ENCODE results near the gene TNFAIP1.
A peak's percentile ranks its signal among the peaks of the same experiment; 100 is the strongest.

Gene TNFAIP1

GRCh38 chr17:28346746-28347246 lies 11.2 kb downstream of the TNFAIP1 start:
- DNase-seq = no peak

DNA sequence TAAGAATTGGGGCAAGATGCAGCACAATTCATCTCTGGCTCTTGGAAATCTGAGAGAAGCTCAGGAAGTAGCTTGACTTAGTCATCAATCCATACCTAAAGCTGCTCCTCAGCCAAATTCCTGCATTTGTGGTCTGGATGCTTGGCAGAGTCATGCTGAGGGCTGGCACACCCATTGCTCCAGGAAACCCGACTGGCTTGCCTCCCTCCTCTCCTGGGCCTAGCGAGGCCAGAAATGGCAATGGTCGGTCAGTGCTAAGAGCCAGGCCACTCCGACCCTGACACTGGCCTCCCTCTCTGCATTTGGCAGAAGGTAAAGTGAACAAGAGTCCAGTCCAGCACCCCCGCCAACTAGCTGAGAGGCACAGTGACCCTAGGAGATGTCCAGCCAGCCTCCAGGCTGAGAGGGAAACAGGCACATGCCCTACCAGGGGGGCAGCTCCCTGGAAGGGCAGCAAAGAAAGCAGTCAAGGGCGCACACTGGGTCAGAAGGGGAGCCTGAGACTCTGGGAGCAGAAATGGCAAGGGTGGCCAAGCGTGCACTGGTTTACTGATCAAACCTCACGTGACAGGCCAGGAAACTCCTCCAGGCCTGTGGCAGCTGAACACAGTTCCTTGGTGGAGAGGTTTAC lies 11.8 kb downstream of the TNFAIP1 start:
- DNase-seq = no peak

DNA sequence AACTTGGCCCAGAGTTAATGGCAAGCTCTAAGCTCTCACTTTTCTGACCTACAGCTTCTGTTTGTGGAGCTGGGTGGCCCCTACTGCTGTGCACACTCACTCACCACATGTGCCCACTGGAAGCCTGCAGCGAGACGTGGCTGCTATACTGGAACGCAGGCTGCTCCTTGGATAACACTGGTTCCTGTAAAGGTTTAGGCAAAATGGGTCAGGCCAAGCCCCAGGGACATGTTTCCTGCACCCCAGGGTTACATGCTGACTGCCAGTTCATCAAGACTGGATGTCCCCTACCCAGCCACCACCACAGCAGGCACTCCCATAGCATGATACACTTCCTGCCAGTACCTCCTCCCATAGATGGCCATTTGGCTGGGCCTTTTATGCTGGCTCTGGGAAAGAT lies 13.4 kb downstream of the TNFAIP1 start:
- no peak for DNase-seq

DNA sequence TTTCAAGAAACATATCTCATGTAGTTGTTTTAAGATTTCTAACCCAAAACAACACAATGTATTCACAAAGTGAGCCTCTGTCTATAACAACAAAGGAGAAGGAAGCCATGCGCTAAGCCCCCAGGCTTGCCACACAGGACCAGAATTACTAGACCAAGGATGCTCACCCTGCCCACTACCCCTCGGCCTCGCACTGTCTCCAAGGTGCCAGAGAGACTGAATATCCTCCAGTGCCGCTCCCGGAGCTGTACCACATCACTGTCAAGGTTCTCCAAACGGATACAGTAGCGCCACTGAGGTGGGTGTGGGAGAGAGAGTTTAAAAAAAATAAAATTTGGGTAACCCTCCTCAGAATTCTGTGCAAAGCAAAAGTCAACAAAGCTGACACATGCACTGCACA lies 14.7 kb downstream of the TNFAIP1 start:
- no peak for DNase-seq

GRCh38 chr17:28357061-28357900 lies 21.7 kb downstream of the TNFAIP1 start, which contains the start of gene POLDIP2:
Gene POLDIP2, minus strand, starts transcription at chr17:28357527. Its CDS starts 79 bp downstream, at chr17:28357448.
- DNase-seq = peak; percentile 96 to 97

DNA sequence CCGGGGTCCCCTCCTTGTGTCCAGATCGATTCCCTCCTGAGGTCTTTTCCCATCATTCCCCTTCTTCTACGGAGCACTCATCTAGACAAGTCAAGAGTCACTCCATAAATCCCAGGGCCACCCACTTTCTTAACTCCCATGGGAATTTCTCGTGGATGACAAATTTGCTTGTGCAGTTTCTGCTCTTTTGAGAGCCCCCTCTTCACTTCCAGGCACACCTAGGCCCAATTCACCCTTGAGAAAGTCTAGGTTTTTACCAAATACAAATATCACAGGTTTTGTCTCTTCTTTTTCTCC lies 22.3 kb downstream of the TNFAIP1 start:
- no peak for DNase-seq

DNA sequence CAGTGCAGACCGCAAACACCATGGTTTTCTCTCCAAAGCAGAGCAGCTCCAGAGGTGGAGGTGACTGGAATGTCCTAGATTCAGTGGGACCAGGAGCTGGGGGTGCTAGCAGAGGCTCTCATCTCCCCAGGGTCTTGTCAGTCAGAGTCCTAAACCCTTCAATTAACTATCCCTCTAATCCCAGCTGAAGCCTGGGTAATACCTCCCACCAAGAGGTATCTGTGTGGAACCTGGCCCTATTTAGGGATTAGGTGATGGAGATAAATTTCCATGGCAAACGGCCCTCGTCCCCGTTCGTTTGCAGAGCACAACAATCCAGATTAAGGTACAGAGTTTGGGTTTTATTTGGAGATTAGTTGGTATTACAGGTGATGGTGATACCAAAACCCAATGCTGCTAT lies 27.6 kb downstream of the TNFAIP1 start:
- DNase-seq = no peak

DNA sequence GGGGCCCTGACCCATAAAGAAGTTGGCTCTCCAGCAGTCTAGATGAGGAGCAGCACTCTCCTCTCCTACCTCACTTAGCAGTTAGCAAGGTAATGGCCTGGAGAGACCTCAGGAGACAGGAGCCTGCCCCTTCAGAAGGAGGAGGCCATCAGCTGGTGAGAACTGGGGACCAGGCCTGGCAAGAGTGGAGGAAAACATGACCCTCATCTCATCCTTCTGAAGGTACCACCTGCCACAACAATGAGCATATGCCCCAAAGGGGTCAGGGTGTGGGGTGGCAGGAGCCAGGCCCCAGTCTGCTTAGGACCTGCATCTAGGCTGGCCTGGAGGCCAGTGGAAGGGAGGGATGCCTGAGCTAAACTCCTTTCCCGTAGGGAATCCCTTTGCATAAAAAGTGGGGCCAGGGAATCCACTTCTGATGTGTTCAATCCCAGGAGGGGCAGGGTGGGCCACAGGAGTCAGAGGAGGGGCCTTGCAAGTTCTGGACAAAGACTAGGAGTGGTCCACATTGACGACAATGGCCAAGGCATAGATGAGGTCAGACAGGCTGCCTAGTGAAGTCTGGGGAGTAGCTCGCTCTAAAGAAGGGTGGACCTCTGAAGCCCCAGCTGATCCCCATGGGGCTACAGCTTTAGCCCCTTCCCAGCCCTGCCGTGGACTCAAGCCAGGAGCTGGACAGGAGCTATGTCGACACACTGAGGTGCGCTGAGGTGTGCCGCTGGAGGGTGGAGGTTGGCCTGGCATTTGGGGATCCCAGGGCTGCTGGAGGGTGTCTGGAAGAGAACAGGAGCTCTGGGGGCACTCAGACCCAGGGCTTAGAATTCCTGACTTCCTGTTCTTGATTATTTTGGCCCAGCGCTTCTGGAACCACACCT lies 28.5 kb downstream of the TNFAIP1 start:
- no peak for DNase-seq

DNA sequence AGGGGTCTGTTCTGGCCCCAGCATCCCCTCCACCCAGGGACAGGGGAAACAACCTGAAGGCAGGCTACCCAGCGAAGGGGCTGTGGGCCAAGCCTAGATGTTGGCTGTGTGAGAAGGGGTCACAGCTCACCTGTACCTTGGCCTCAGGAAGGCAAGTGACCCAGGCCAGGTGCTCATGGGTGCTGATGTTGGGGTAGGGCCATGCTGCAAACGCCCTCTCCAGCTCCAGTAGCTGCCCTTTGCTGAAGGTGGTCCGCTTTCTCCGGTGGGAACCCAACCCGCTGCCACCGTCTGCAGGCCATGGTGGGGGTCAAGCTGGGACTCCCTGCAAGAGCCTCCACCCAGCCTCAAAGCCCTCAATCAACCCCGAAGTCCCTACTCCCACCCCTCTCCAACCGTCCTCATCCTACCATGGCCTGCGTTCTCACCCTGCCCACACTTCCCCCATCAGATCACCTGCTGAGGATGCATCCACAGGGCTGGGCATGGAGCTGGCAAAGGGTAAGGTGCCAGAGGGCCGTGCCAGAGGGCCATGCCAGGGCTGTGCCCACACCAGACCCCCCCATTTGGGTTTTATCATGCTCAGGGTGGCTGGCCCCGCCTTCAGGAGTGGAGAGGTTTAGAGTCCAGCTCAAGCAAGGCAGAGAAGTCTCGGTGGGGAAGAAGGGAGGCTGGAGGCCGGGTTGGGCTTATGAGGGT lies 29.3 kb downstream of the TNFAIP1 start, which contains the start of gene SEBOX:
TSS of gene SEBOX (minus strand) at position 535 of the 699 bp plus-strand sequence. CDS start at position 487, 48 bp downstream.
- no peak for DNase-seq

DNA sequence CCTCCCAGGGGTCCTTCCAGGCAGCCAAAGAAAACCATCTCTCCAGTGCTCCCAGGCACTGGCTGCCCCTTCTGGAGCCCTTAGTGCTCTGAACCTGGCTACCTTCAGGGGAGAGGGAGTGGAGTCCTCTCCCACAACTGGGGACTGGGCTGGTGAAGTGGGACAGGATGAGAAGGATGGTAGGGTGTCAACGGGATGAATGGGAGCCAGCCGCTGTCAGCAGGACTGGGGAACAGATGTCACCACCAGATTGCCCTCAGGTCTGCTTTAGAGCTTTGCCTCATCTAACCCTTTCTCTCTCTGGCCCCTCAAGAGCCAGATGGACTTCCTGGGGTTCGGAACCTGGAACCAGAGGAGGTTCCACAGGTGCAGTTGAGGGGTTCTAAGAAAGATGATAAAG lies 29.9 kb downstream of the TNFAIP1 start:
- DNase-seq = no peak

- DNase-seq = no peak
Measured at GRCh38 chr17:28366605-28367004, 31.0 kb downstream of the TNFAIP1 start.

DNA sequence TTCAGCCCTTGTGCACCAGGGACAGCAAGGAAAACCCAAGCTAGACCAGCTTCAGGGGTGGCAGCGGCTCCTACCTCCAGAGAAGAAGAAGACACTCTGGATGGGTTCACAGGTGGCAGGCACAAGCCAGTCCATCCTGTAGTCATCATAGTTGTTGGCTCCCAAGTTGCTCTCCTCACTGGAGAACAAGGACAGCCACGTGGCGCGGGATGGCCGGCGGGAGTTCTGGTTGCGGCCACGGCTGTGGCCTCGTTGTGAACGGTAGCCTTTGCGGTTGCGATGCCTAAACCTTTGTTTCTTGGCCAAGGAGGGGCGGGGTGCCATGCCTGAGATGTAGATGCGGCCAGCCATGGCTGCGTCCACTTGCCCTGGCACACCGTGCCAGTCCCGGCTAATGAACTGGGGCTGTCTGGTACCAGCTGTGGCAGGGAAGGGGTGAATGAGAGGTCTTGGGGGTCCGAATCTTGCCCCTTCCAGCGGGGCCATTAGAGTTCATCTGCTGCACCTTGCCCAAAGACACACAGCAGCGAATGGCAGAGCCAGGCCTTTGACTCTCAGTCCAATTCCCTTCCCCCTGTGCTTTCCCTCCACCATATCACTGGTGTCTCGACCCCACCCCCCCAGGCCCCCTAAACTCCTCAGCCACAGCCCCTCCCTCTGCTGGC lies 32.2 kb downstream of the TNFAIP1 start:
- no peak for DNase-seq

GRCh38 chr17:28368306-28368831 lies 32.8 kb downstream of the TNFAIP1 start:
- DNase-seq = no peak

GRCh38 chr17:28368915-28369683 lies 33.5 kb downstream of the TNFAIP1 start:
- DNase-seq = no peak

- peak in 1 of 2 donors; percentile 5 for DNase-seq
Measured at GRCh38 chr17:28369684-28370034, 34.1 kb downstream of the TNFAIP1 start.

DNA sequence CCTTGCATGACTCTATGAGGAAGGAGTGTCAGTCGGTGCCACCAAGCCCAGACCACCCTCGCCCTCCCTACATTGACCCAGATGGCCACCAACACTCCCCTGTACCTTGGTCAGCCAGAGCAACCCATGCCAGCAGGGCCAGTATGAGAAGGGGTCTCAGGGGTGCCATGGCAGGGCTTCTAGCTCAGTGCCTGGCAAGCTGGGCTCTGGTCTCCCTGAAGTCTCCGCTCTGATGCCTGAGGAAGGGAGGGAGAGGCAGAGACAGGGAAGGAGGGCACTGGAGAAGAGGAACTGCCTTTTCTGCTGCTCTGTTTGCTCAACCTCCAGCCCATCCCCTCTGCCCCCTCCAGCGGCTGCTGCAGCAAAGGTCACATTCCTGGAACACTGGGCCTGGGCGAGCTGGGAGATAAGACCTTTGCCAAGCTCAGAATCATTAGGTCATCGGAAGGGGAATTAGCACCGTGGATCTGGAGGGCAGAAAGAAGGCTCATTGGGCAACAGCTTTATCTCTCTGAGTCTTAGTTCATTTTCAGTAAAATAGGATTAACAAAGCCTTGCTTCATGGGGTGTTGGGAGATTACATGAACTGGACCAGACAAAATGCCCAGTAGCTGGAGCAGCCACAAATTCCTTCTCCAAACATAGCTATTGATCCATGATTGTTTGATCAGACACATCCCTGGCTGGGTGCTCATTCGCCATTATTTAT lies 34.6 kb downstream of the TNFAIP1 start, which contains the start of gene VTN:
TSS of gene VTN (minus strand) at position 273 of the 709 bp plus-strand sequence. CDS start at position 169, 104 bp downstream.
- DNase-seq = no peak

DNA sequence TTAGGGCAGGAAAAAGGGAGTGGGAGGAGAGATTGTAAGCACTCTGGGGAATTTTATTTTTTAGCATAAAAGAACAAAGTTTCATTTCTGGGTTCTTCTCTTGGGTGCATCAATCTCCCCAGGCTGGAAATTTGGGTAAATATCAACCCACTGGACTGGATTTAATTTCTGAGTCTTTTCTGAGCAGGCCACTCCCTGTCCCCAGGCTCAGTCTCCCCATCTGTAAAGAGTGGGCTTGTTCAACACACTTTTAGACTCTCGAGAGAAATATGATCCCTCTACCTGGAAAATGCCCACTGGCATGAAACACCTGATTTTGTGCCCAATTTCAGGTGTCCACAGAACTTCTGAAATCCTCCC lies 35.2 kb downstream of the TNFAIP1 start:
- DNase-seq = no peak

DNA sequence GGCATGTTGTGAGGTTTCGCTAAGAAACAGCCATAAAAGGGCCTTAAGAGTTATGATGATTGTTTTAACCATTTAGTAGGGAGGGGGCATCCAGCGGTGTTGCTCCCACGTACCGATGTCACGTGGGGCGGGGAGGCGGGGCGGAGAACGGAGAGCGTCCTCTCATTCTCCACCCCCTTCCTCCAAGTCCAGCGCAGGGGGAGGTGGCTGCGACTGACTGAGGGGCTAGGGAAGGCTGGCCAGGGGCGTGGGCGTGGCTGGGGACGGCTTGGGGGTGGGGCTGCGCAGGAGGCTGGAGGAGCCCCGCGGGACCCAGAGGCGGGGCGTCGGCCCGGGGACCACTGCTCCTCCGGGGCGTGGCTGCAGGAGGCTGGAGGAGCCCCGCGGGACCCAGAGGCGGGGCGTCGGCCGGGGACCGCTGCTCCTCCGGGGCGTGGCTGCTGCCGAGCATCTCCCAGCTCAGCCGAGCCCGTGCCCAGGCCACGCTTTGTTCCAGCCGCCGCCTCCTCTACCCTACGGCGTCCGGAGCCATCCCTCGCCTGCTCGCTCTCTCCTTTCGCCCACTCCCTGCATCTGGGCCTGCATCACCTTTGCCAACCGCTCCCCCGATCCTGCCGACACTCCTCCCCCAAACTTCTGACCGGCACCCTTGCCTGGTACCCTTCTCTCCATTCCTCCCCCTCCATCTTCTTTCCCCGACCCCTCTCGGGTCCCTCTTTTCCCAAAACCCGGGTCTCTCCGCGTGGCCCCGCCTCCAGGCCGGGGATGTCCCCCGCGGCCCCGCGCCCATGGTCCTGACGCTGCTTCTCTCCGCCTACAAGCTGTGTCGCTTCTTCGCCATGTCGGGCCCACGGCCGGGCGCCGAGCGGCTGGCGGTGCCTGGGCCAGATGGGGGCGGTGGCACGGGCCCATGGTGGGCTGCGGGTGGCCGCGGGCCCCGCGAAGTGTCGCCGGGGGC lies 36.0 kb downstream of the TNFAIP1 start, which contains the start of gene SARM1:
TSS of gene SARM1 (plus strand) at position 450 of the 958 bp plus-strand sequence. CDS start at position 789, 339 bp downstream.
- DNase-seq = peak; percentile 89 to 90
